ENCODE data around the gene HOGA1.

- TF ChIP-seq ZNF274 (IDR thresholded peaks at IDR 0.05; ENCODE audit: low read depth, low read length): no peak
- no peak for TF ChIP-seq YY1 (IDR thresholded peaks at IDR 0.05; ENCODE audit: insufficient read depth, insufficient read length)
Observed at GRCh38 chr10:97631098-97631497, 46.9 kb downstream of the HOGA1 start.

Data from NT2/D1 (cell line).